NK-92 (cell line): ENCODE data around the gene MKNK2.
A peak's percentile ranks its signal among the peaks of the same experiment; 100 is the strongest.

ENCODE experiments used
- DNase-seq: peaks from one replicate; lab custom pipeline; 2025; ENCODE audit not compliant: unreplicated experiment; lab: John Stamatoyannopoulos, UW

Gene MKNK2

GRCh38 chr19:2080336-2080988 is 29.4 kb upstream of the MKNK2 start:
- DNase-seq: no peak

- no peak for DNase-seq
Observed at GRCh38 chr19:2079865-2080301, 28.8 kb upstream of the MKNK2 start.

- no peak for DNase-seq
Observed at GRCh38 chr19:2079076-2079864, 28.2 kb upstream of the MKNK2 start.

GRCh38 chr19:2077833-2078619 is 27.0 kb upstream of the MKNK2 start:
- no peak for DNase-seq

- DNase-seq: no peak
Observed at GRCh38 chr19:2077398-2077797, 26.4 kb upstream of the MKNK2 start.

GRCh38 chr19:2076526-2076944 is 25.5 kb upstream of the MKNK2 start:
- DNase-seq: no peak

- DNase-seq: no peak
Observed at GRCh38 chr19:2072757-2073551, 21.9 kb upstream of the MKNK2 start.

- DNase-seq: no peak
Observed at GRCh38 chr19:2070986-2071673, 20.1 kb upstream of the MKNK2 start.

GRCh38 chr19:2070436-2070827 is 19.4 kb upstream of the MKNK2 start:
- no peak for DNase-seq

- no peak for DNase-seq
Observed at GRCh38 chr19:2064788-2065524, 13.9 kb upstream of the MKNK2 start.

- DNase-seq: no peak
Observed at GRCh38 chr19:2064395-2064787, 13.3 kb upstream of the MKNK2 start.

- no peak for DNase-seq
Observed at GRCh38 chr19:2063824-2064223, 12.8 kb upstream of the MKNK2 start.

- DNase-seq: no peak
Observed at GRCh38 chr19:2062770-2063169, 11.7 kb upstream of the MKNK2 start.

- no peak for DNase-seq
Observed at GRCh38 chr19:2062389-2062729, 11.3 kb upstream of the MKNK2 start.

- DNase-seq: peak; percentile 97
Observed at GRCh38 chr19:2061495-2062388, 10.7 kb upstream of the MKNK2 start.

GRCh38 chr19:2060884-2061494 is 9.9 kb upstream of the MKNK2 start:
- no peak for DNase-seq

- DNase-seq: no peak
Observed at GRCh38 chr19:2059422-2060201, 8.6 kb upstream of the MKNK2 start.
